ENCODE data around the gene C11orf21. TPM values are rescaled to one million over a fixed set of nuclear protein-coding genes. Genes with fewer than 3 reads are reported as not detected.

C11orf21 gene
- total RNA-seq, 4 donors from 2014 or later, result 0.15 to 0.78 (median 0.42) TPM

DNA sequence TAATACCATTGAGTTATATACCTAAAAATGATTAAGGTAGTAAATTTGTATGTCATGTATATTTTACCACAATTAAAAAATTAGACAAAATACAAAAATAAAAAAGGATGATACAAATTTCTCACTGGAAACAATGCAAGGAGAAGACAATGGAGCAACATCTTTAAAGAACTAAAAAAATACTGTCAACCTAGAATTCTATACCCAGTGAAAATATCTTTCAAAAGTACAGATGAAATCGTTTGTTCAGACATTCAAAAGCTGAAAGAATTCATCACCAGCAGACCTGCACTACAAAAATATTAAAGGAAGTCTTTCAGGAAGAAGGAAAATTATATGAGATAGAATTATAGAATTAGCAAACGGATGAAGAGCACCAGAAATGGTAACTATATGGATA lies 21.5 kb downstream of the C11orf21 start:
- TF ChIP-seq POLR2AphosphoS5 (IDR thresholded peaks at IDR 0.05) (no peak), EP300 (IDR thresholded peaks at IDR 0.05) (no peak), POLR2A (IDR thresholded peaks at IDR 0.05) (no peak), CTCF (IDR thresholded peaks at IDR 0.05) (no peak)
- Histone ChIP-seq H3K27ac (no peak overlapping the region), H3K36me3 (no peaks in the 10 kb centered on the region), H3K27me3 (peaks cover 19% of the 10 kb centered on the region), H3K4me3 (no peak overlapping the region), H3K9me3 (peaks cover 0 to 37% (median 0%) of the 10 kb centered on the region in 3 donors), H3K4me1 (no peaks in the 10 kb centered on the region)
- WGBS, 2 donors (ENCODE audit: low coverage in 1 of 2), result 75 to 86% methylated on average over 2 of the region's 2 CpGs
- no peak for ATAC-seq

- Histone ChIP-seq H3K27me3 (peaks cover 37% of the 10 kb centered on the region), H3K27ac (no peak overlapping the region), H3K9me3 (peaks cover 0 to 34% (median 0%) of the 10 kb centered on the region in 3 donors), H3K4me1 (no peaks in the 10 kb centered on the region), H3K4me3 (no peak overlapping the region), H3K36me3 (no peaks in the 10 kb centered on the region)
- WGBS, 2 donors (ENCODE audit: low coverage in 1 of 2), result 75 to 80% methylated on average over 1 to 4 of the region's 6 CpGs
- TF ChIP-seq POLR2AphosphoS5 (IDR thresholded peaks at IDR 0.05) (no peak), CTCF (IDR thresholded peaks at IDR 0.05) (no peak), POLR2A (IDR thresholded peaks at IDR 0.05) (no peak), EP300 (IDR thresholded peaks at IDR 0.05) (no peak)
- ATAC-seq, result no peak
These were observed 23.7 kb downstream of the C11orf21 start for GRCh38 chr11:2277933-2278523.

- Histone ChIP-seq H3K27ac (no peak overlapping the region), H3K27me3 (peaks cover 48% of the 10 kb centered on the region), H3K4me3 (no peak overlapping the region), H3K4me1 (no peaks in the 10 kb centered on the region), H3K36me3 (no peaks in the 10 kb centered on the region), H3K9me3 (peaks cover 0 to 24% (median 0%) of the 10 kb centered on the region in 3 donors)
- 60% methylated on average over 1 of the region's 6 CpGs; no CpG with 5 or more reads in 1 of the 2 donors for WGBS, 2 donors (ENCODE audit: low coverage in 1 of 2)
- TF ChIP-seq POLR2A (IDR thresholded peaks at IDR 0.05), result no peak
- no peak for TF ChIP-seq POLR2AphosphoS5 (IDR thresholded peaks at IDR 0.05)
- no peak for TF ChIP-seq CTCF (IDR thresholded peaks at IDR 0.05)
- TF ChIP-seq EP300 (IDR thresholded peaks at IDR 0.05), result no peak
- no peak for ATAC-seq
These were observed 24.7 kb downstream of the C11orf21 start for GRCh38 chr11:2277008-2277346.

GRCh38 chr11:2276280-2277007 lies 25.3 kb downstream of the C11orf21 start:
- Histone ChIP-seq H3K4me1 (no peaks in the 10 kb centered on the region), H3K4me3 (no peak overlapping the region), H3K9me3 (peaks cover 0 to 24% (median 0%) of the 10 kb centered on the region in 3 donors), H3K36me3 (no peaks in the 10 kb centered on the region), H3K27me3 (peaks cover 53% of the 10 kb centered on the region), H3K27ac (no peak overlapping the region)
- WGBS, 2 donors (ENCODE audit: low coverage in 1 of 2), result 94 to 98% methylated on average over 6 to 13 of the region's 14 CpGs
- no peak for TF ChIP-seq POLR2AphosphoS5 (IDR thresholded peaks at IDR 0.05)
- TF ChIP-seq POLR2A (IDR thresholded peaks at IDR 0.05), result no peak
- TF ChIP-seq CTCF (IDR thresholded peaks at IDR 0.05), result no peak
- no peak for TF ChIP-seq EP300 (IDR thresholded peaks at IDR 0.05)
- no peak for ATAC-seq
